Body of pancreas (tissue), 4 donors: ENCODE measurements around the gene MIGA2. TPM values are rescaled to one million over a fixed set of nuclear protein-coding genes. Genes with fewer than 3 reads are reported as not detected.

Experiments
- ATAC-seq: fragments of 150-250 bp; one replicate; pipeline ENCODE4 v1.9.1; 2016
- DNase-seq, 4 donors: peaks; one replicate each; pipeline ENCODE4 v3.0.0-alpha.2; 2019
- H3K27ac ChIP-seq, 4 donors: fragments of 200-600 bp; sonication (generic); 1 replicate in 3 of 4; 2 replicates in 1 of 4; pipeline versions ENCODE4 v1.5.1 to v1.6.1; 2016 to 2019; ENCODE audit warnings: mild to moderate bottlenecking in 1 of 4, mixed read lengths in 1 of 4, moderate library complexity in 1 of 4
- H3K27me3 ChIP-seq, 2 donors: fragments of 200-600 bp; sonication (generic); one replicate each; pipeline ENCODE4 v1.6.0; 2016; ENCODE audit warnings: mild to moderate bottlenecking in 1 of 2
- H3K36me3 ChIP-seq, 2 donors: fragments of 200-600 bp; sonication (generic); replicated peaks in 1 of 2; 2 replicates each; pipeline ENCODE4 v1.5.1; 2016; ENCODE audit warnings: low read depth in 2 of 2; ENCODE audit not compliant: insufficient read depth in 1 of 2
- H3K4me1 ChIP-seq: fragments of 200-600 bp; sonication (generic); one replicate; pipeline ENCODE4 v1.6.0; 2016
- H3K4me3 ChIP-seq, 2 donors: fragments of 200-600 bp; sonication (generic); 1 replicate in 1 of 2; 2 replicates in 1 of 2; pipeline ENCODE4 v1.5.1; 2016 to 2019
- H3K9me3 ChIP-seq, 3 donors: fragments of 200-600 bp; sonication (generic); 1 replicate in 2 of 3; 2 replicates in 1 of 3; pipeline ENCODE4 v1.5.1; 2016
- CTCF ChIP-seq, 7 experiments: fragments of 450-650 bp in 4 of 7; fragments of 200-600 bp in 3 of 7; sonication (generic) in 3 of 7; IDR thresholded peaks; one replicate each; pipeline ENCODE4 v1.5.1; 2016 to 2019; ENCODE audit warnings: antibody characterized with exemption in 7 of 7
- POLR2A ChIP-seq, 3 donors: fragments of 450-650 bp; IDR thresholded peaks; one replicate each; pipeline ENCODE4 v1.6.1; 2016; ENCODE audit warnings: antibody characterized with exemption in 3 of 3, mild to moderate bottlenecking in 2 of 3
- WGBS, 2 donors: methylation state at CpG; one replicate each; pipeline ENCODE4 v1.1.5; 2017; 5-methylcytosine and 5-hydroxymethylcytosine counted together
- intact Hi-C: fragments of 100-400 bp; cut with DNase I; formaldehyde crosslinking; loops from one replicate; pipeline ENCODE4 v1.15.1; 2023
- total RNA-seq, 2 donors: library from RNA; depleted of rRNA; stranded (reverse); fragments of >200 nt; gene quantifications; one replicate each; pipeline ENCODE4 v1.1.0, GENCODE V29; 2016

Gene MIGA2
- total RNA-seq, 2 donors from 2014 or later: 11.9 to 36.6 TPM

DNA sequence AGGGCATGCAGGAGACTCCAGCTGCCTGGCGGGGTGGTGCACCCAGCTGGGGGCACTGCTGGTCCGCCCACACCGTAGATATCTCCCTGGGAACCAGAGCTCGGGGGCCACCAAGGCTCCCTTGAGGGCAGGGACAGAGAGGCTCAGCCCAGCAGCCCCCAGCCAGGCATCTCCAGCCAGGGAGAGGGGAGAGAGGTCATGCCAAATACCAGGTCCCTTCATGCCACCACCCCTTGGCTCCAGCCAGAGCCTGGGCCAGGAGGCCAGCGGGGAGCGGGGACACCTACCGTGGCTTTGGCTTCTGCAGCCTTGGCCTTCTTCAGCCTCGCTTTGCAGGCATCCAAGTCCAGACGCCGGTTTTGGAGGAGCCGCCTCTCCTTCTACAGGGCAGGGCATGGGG, 22.3 kb upstream of the MIGA2 start:
- no peak overlapping the region for H3K27ac ChIP-seq
- WGBS, 2 donors: 92 to 98% methylated on average over 5 to 10 of the region's 11 CpGs
- no peak for ATAC-seq
- H3K4me3 ChIP-seq: no peak overlapping the region
- no peak for DNase-seq
- H3K36me3 ChIP-seq: peaks cover 6 to 18% of the 10 kb centered on the region in 2 donors
- H3K9me3 ChIP-seq: no peaks in the 10 kb centered on the region
- H3K27me3 ChIP-seq: no peaks in the 10 kb centered on the region
- intact Hi-C loops: no loop called here
- no peaks in the 10 kb centered on the region for H3K4me1 ChIP-seq
- no peak for TF ChIP-seq CTCF (IDR thresholded peaks at IDR 0.05)
- no peak for TF ChIP-seq POLR2A (IDR thresholded peaks at IDR 0.05)

DNA sequence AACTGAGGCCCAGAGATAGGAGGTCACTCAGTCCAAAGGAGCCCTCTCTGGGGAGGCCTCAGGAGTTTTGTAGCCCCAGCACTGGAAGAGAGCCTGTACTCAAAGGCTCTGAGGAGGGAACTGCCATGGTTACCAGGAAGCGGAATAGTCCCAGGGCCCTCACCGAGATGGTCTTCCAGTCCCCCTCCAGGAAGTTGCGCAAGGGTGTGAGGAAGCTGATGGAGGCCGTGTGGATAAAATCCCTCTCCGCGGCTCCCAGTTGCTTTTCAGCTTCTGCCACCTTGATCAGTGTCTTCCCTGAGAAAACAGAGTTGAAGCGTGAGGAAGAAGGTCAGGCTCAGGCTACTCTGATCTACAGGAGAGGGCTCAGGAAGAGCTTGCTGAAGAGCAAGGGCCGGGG, 21.8 kb upstream of the MIGA2 start:
- H3K27me3 ChIP-seq: no peaks in the 10 kb centered on the region
- H3K36me3 ChIP-seq: peaks cover 6 to 19% of the 10 kb centered on the region in 2 donors
- no peaks in the 10 kb centered on the region for H3K9me3 ChIP-seq
- H3K27ac ChIP-seq: no peak overlapping the region
- WGBS, 2 donors: 86 to 97% methylated on average over 8 of the region's 8 CpGs
- TF ChIP-seq CTCF (IDR thresholded peaks at IDR 0.05): no peak
- TF ChIP-seq POLR2A (IDR thresholded peaks at IDR 0.05): no peak
- no peak for DNase-seq
- ATAC-seq: no peak
- no peaks in the 10 kb centered on the region for H3K4me1 ChIP-seq
- intact Hi-C loops: no loop called here
- H3K4me3 ChIP-seq: no peak overlapping the region

DNA sequence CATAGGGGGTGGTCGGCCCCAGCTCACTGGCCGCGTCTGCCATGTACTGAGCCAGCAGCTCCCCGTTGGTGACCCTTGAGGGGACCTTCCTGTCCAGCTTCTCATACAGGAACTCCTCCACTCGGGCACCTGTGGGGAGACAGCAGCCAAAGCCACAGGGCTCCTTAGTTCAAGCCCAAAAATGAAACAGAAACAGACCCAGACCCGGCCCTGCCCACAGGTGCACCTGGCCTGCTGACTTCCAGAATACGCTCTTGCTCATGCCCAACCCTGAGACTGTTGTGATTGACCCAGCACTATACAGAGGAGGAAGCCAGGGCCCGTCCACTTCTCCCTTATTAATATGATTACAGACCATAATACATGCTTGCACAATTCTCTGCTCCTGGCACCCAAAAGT, 15.3 kb upstream of the MIGA2 start:
- peaks cover 0 to 3% of the 10 kb centered on the region in 2 donors for H3K36me3 ChIP-seq
- 69 to 72% methylated on average over 5 to 8 of the region's 8 CpGs for WGBS, 2 donors
- H3K27me3 ChIP-seq: no peaks in the 10 kb centered on the region
- no peak overlapping the region for H3K27ac ChIP-seq
- H3K9me3 ChIP-seq: no peaks in the 10 kb centered on the region
- no peak overlapping the region for H3K4me3 ChIP-seq
- intact Hi-C loops: no loop called here
- DNase-seq: no peak
- H3K4me1 ChIP-seq: peaks cover 18% of the 10 kb centered on the region
- ATAC-seq: no peak
- TF ChIP-seq POLR2A (IDR thresholded peaks at IDR 0.05): no peak
- TF ChIP-seq CTCF (IDR thresholded peaks at IDR 0.05): no peak

GRCh38 chr9:129022037-129022436, 14.4 kb upstream of the MIGA2 start:
- WGBS, 2 donors: 76 to 100% methylated on average over 1 to 9 of the region's 9 CpGs
- DNase-seq (no peak), ATAC-seq (no peak)
- Histone ChIP-seq H3K4me1 (peaks cover 28% of the 10 kb centered on the region), H3K4me3 (no peak overlapping the region), H3K36me3 (peaks cover 0 to 3% of the 10 kb centered on the region in 2 donors), H3K9me3 (no peaks in the 10 kb centered on the region), H3K27me3 (no peaks in the 10 kb centered on the region), H3K27ac (no peak overlapping the region)
- intact Hi-C loops: no loop called here
- TF ChIP-seq CTCF (IDR thresholded peaks at IDR 0.05): no peak
- no peak for TF ChIP-seq POLR2A (IDR thresholded peaks at IDR 0.05)
